CD4-positive, alpha-beta T cell (primary cell): Measurements from ENCODE around the gene LGR6. TPM values are rescaled to one million over a fixed set of nuclear protein-coding genes. Genes with fewer than 3 reads are reported as not detected.

ENCODE experiments used
- ATAC-seq: fragments of 200-7000 bp; cut with Tn5 transposase; one replicate; pipeline ENCODE4 v1.10.0; 2022; ENCODE audit warnings: mild to moderate bottlenecking; ENCODE audit not compliant: poor library complexity
- CTCF ChIA-PET: fragments of 350-600 bp; sonication (Branson Sonifier 250); formaldehyde crosslinking; loops from one replicate; lab custom pipeline; 2021; ENCODE audit warnings: antibody characterized with exemption, inconsistent platforms; lab: Charles Lee
- POLR2A ChIA-PET: fragments of 350-600 bp; sonication (Branson Sonifier 250); formaldehyde crosslinking; loops from one replicate; lab custom pipeline; 2021; ENCODE audit warnings: antibody characterized with exemption, inconsistent platforms; lab: Charles Lee
- DNase-seq, 14 experiments: peaks; one replicate each; pipeline ENCODE4 v3.0.0-alpha.2; 2013 to 2020; ENCODE audit warnings: mixed read lengths in 2 of 14
- H3K27ac ChIP-seq, 2 donors: one replicate each; pipeline versions ENCODE4 v1.5.1 to v1.7.0; 2013; ENCODE audit warnings: low read length in 2 of 2, low read depth in 1 of 2, mild to moderate bottlenecking in 1 of 2
- H3K27me3 ChIP-seq, 2 experiments: 1 replicate in 1 of 2; 2 replicates in 1 of 2; pipeline versions ENCODE4 v1.6.1 to v1.7.0; 2013; ENCODE audit warnings: low read length in 2 of 2, control low read depth in 1 of 2, mild to moderate bottlenecking in 1 of 2, moderate library complexity in 1 of 2; ENCODE audit not compliant: insufficient read depth in 2 of 2, control insufficient read depth in 1 of 2
- H3K36me3 ChIP-seq: one replicate; pipeline ENCODE4 v1.6.1; 2013; ENCODE audit warnings: low read length, control low read depth; ENCODE audit not compliant: insufficient read depth
- H3K4me1 ChIP-seq: one replicate; pipeline ENCODE4 v1.6.1; 2013; ENCODE audit warnings: low read length, control low read depth; ENCODE audit not compliant: insufficient read depth
- H3K4me3 ChIP-seq: one replicate; pipeline ENCODE4 v1.5.1; 2013; ENCODE audit warnings: mild to moderate bottlenecking, low read length, moderate library complexity
- H3K9me3 ChIP-seq, 2 experiments: 1 replicate in 1 of 2; 2 replicates in 1 of 2; pipeline versions ENCODE4 v1.6.1 to v1.7.0; 2013; ENCODE audit warnings: low read length in 2 of 2, mild to moderate bottlenecking in 2 of 2, control low read depth in 1 of 2, moderate library complexity in 1 of 2; ENCODE audit not compliant: control insufficient read depth in 1 of 2, insufficient read depth in 1 of 2
- H3K27ac Mint-ChIP-seq: one replicate; pipeline ENCODE4 v1.8.0; 2020; ENCODE audit warnings: mixed read lengths
- H3K27me3 Mint-ChIP-seq: one replicate; pipeline ENCODE4 v1.8.0; 2021; ENCODE audit warnings: mixed read lengths
- H3K36me3 Mint-ChIP-seq: one replicate; pipeline ENCODE4 v1.8.0; 2021; ENCODE audit warnings: low read depth, mixed read lengths
- H3K4me1 Mint-ChIP-seq: one replicate; pipeline ENCODE4 v1.8.0; 2021; ENCODE audit warnings: low read depth, mixed read lengths
- H3K4me3 Mint-ChIP-seq: one replicate; pipeline ENCODE4 v1.8.0; 2020; ENCODE audit warnings: mild to moderate bottlenecking, mixed read lengths
- H3K9me3 Mint-ChIP-seq: one replicate; pipeline ENCODE4 v1.8.0; 2020; ENCODE audit warnings: mixed read lengths
- CTCF ChIP-seq: fragments of 200-600 bp; IDR thresholded peaks from one replicate; pipeline ENCODE4 v1.8.0; 2022; ENCODE audit warnings: antibody characterized with exemption, mild to moderate bottlenecking
- intact Hi-C, 2 experiments: fragments of 100-400 bp; cut with DNase I in 1 of 2; cut with micrococcal nuclease in 1 of 2; formaldehyde crosslinking; loops; one replicate each; pipeline versions ENCODE4 v1.15.1 to v1.9.0; 2023 to 2025; cut with DNase I, micrococcal nuclease
- total RNA-seq, 174 experiments: library from RNA in 2 of 174; stranded (reverse) in 2 of 174; gene quantifications; one replicate each; pipeline ENCODE4 v1.2.3 and lab custom pipeline; 2021 to 2026

Gene LGR6
- total RNA-seq, 2 experiments from 2014 or later = 0.19 to 0.45 TPM

- H3K9me3 ChIP-seq = no peaks in the 10 kb centered on the region
- Mint-ChIP-seq H3K27me3 (no peaks in the 10 kb centered on the region), H3K4me1 (peaks cover 14% of the 10 kb centered on the region), H3K27ac (no peak overlapping the region), H3K36me3 (no peaks in the 10 kb centered on the region), H3K4me3 (no peak overlapping the region), H3K9me3 (no peaks in the 10 kb centered on the region)
- no peak for DNase-seq
- no peaks in the 10 kb centered on the region for H3K27me3 ChIP-seq
- no peak for TF ChIP-seq CTCF
- H3K4me1 ChIP-seq = peaks cover 7% of the 10 kb centered on the region
- ChIA-PET CTCF (no interaction called here), POLR2A (no interaction called here)
- no peak for ATAC-seq
- no peaks in the 10 kb centered on the region for H3K36me3 ChIP-seq
- no peak overlapping the region for H3K27ac ChIP-seq
- intact Hi-C loops = no loop called here
- no peak overlapping the region for H3K4me3 ChIP-seq
Measured at GRCh38 chr1:202186327-202186726, 7.3 kb upstream of the LGR6 start.

GRCh38 chr1:202187041-202187671 lies 6.4 kb upstream of the LGR6 start:
- Histone ChIP-seq H3K4me3 (no peak overlapping the region), H3K27ac (no peak overlapping the region), H3K36me3 (no peaks in the 10 kb centered on the region), H3K9me3 (no peaks in the 10 kb centered on the region), H3K27me3 (no peaks in the 10 kb centered on the region), H3K4me1 (peaks cover 7% of the 10 kb centered on the region)
- no peak for TF ChIP-seq CTCF
- no peak overlapping the region for H3K27ac Mint-ChIP-seq
- ATAC-seq = no peak
- intact Hi-C loops = no loop called here
- no peaks in the 10 kb centered on the region for H3K27me3 Mint-ChIP-seq
- H3K4me3 Mint-ChIP-seq = no peak overlapping the region
- ChIA-PET CTCF (interaction anchor here (1.9 kb wide), 1 partner anchor 532 kb away, joined by 5 read pairs; no protein-coding TSS in a partner anchor), POLR2A (no interaction called here)
- no peak for DNase-seq
- H3K4me1 Mint-ChIP-seq = peaks cover 14% of the 10 kb centered on the region
- H3K9me3 Mint-ChIP-seq = no peaks in the 10 kb centered on the region
- H3K36me3 Mint-ChIP-seq = no peaks in the 10 kb centered on the region

- no peak overlapping the region for H3K27ac ChIP-seq
- Mint-ChIP-seq H3K27me3 (peaks cover 5% of the 10 kb centered on the region), H3K27ac (no peak overlapping the region), H3K9me3 (no peaks in the 10 kb centered on the region), H3K4me1 (peaks cover 14% of the 10 kb centered on the region), H3K36me3 (no peaks in the 10 kb centered on the region), H3K4me3 (no peak overlapping the region)
- ATAC-seq (no peak), DNase-seq (no peak)
- H3K4me1 ChIP-seq = peaks cover 10% of the 10 kb centered on the region
- H3K36me3 ChIP-seq = no peaks in the 10 kb centered on the region
- H3K27me3 ChIP-seq = peaks cover under 1 to 5% of the 10 kb centered on the region in 2 experiments
- H3K4me3 ChIP-seq = no peak overlapping the region
- H3K9me3 ChIP-seq = no peaks in the 10 kb centered on the region
- TF ChIP-seq CTCF = no peak
- intact Hi-C loops = no loop called here
- POLR2A ChIA-PET = no interaction called here
- CTCF ChIA-PET = interaction anchor here (1.0 to 1.9 kb wide), 4 partner anchors 27 to 532 kb away, joined by 3 to 10 read pairs (median 6); partner anchors contain the start of genes PTPN7 and UBE2T
Measured at GRCh38 chr1:202187697-202188407, 5.7 kb upstream of the LGR6 start.
